ENCODE measurements around the gene BANF2. TPM values are rescaled to one million over a fixed set of nuclear protein-coding genes. Genes with fewer than 3 reads are reported as not detected.
A peak's percentile ranks its signal among the peaks of the same experiment; 100 is the strongest.

The BANF2 gene
- polyA plus RNA-seq, 3 donors: not detected

DNA sequence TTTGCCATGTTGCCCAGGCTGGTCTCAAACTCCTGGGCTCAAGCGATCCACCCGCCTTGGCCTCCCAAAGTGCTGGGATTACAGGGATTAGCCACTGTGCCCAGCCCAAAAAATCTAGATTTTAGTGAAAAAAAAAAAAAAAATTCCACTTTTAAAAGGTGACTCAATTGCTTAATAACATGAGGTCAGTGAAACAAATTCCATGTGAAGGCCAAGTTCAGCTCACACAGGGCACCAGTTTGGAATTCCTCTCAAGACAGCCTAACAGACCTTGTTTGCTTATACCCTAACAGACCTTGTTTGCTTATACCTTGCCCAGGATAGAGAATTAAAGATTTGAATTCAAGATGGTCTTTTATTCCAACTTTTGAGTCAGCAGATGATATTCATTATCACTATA lies 22.8 kb upstream of the BANF2 start:
- peak overlapping the region in 3 of 7 donors; percentile 11 to 46 (median 41) for H3K27ac Mint-ChIP-seq
- peaks cover 47% of the 10 kb centered on the region for H4K20me1 ChIP-seq (ENCODE audit: insufficient read depth, low read length)
- peaks cover 19 to 48% of the 10 kb centered on the region in 2 donors for H3K36me3 ChIP-seq (replicated peaks in 1 of 2; ENCODE audit: control insufficient read depth in 1 of 2, insufficient read depth in 2 of 2, low read length in 2 of 2)
- peaks cover 43 to 53% of the 10 kb centered on the region in 2 donors for H3K36me3 Mint-ChIP-seq
- no peak overlapping the region for H3K4me2 ChIP-seq (replicated peaks; ENCODE audit: extremely low read depth, low read length, poor library complexity, severe bottlenecking)
- peaks cover 27 to 32% of the 10 kb centered on the region in 2 donors for H3K4me1 ChIP-seq (ENCODE audit: control insufficient read depth in 1 of 2, insufficient read depth in 2 of 2, low read length in 2 of 2)
- H3K4me3 ChIP-seq (replicated peaks in 1 of 3; ENCODE audit: low read depth in 2 of 3, low read length in 3 of 3): no peak overlapping the region
- no peak overlapping the region for H3K4me3 Mint-ChIP-seq
- no peak overlapping the region for H3K27ac ChIP-seq (ENCODE audit: low read depth in 1 of 2, low read length in 2 of 2)
- H3K27me3 Mint-ChIP-seq (ENCODE audit: low read depth in 3 of 3): no peaks in the 10 kb centered on the region
- no peak for DNase-seq
- peaks cover 90% of the 10 kb centered on the region for H3K79me2 ChIP-seq (ENCODE audit: insufficient read depth, low read length)
- H3K9me3 ChIP-seq (replicated peaks in 1 of 2; ENCODE audit: control insufficient read depth in 1 of 2, insufficient read depth in 1 of 2, low read length in 2 of 2): no peaks in the 10 kb centered on the region
- TF ChIP-seq CTCF (IDR thresholded peaks at IDR 0.05): no peak
- H3K9ac ChIP-seq (ENCODE audit: insufficient read depth, low read length, poor library complexity, severe bottlenecking): no peak overlapping the region
- no peaks in the 10 kb centered on the region for H3K27me3 ChIP-seq (ENCODE audit: control insufficient read depth in 2 of 2, insufficient read depth in 2 of 2, low read length in 2 of 2)
- peaks cover 50% of the 10 kb centered on the region for H3K4me1 Mint-ChIP-seq
- no peak overlapping the region for H2AFZ ChIP-seq (ENCODE audit: insufficient read depth, low read depth, low read length, poor library complexity, severe bottlenecking)
- 100% methylated on average over 1 of the region's 2 CpGs for WGBS (ENCODE audit: insufficient coverage)
- no peaks in the 10 kb centered on the region for H3K9me3 Mint-ChIP-seq
- intact Hi-C loops (cut with micrococcal nuclease): no loop called here

GRCh38 chr20:17678295-17678694 lies 21.5 kb upstream of the BANF2 start:
- intact Hi-C loops (cut with micrococcal nuclease): no loop called here
- Histone ChIP-seq H3K4me1 (ENCODE audit: control insufficient read depth in 1 of 2, insufficient read depth in 2 of 2, low read length in 2 of 2) (peaks cover 21 to 25% of the 10 kb centered on the region in 2 donors), H4K20me1 (ENCODE audit: insufficient read depth, low read length) (peaks cover 41% of the 10 kb centered on the region), H3K9ac (ENCODE audit: insufficient read depth, low read length, poor library complexity, severe bottlenecking) (no peak overlapping the region), H3K27ac (ENCODE audit: low read depth in 1 of 2, low read length in 2 of 2) (peak overlapping the region in 1 of 2 donors; percentile 86), H3K36me3 (replicated peaks in 1 of 2; ENCODE audit: control insufficient read depth in 1 of 2, insufficient read depth in 2 of 2, low read length in 2 of 2) (peaks cover 19 to 48% of the 10 kb centered on the region in 2 donors), H3K27me3 (ENCODE audit: control insufficient read depth in 2 of 2, insufficient read depth in 2 of 2, low read length in 2 of 2) (no peaks in the 10 kb centered on the region), H3K79me2 (ENCODE audit: insufficient read depth, low read length) (peaks cover 76% of the 10 kb centered on the region), H3K9me3 (replicated peaks in 1 of 2; ENCODE audit: control insufficient read depth in 1 of 2, insufficient read depth in 1 of 2, low read length in 2 of 2) (no peaks in the 10 kb centered on the region), H2AFZ (ENCODE audit: insufficient read depth, low read depth, low read length, poor library complexity, severe bottlenecking) (no peak overlapping the region), H3K4me2 (replicated peaks; ENCODE audit: extremely low read depth, low read length, poor library complexity, severe bottlenecking) (no peak overlapping the region), H3K4me3 (replicated peaks in 1 of 3; ENCODE audit: low read depth in 2 of 3, low read length in 3 of 3) (no peak overlapping the region)
- Mint-ChIP-seq H3K4me3 (no peak overlapping the region), H3K9me3 (no peaks in the 10 kb centered on the region), H3K27me3 (ENCODE audit: low read depth in 3 of 3) (no peaks in the 10 kb centered on the region), H3K27ac (peak overlapping the region in 4 of 7 donors; percentile 20 to 64 (median 34)), H3K4me1 (peaks cover 43% of the 10 kb centered on the region), H3K36me3 (peaks cover 43 to 50% of the 10 kb centered on the region in 2 donors)
- no peak for DNase-seq
- no CpG with 5 or more reads among the region's 2 CpGs for WGBS (ENCODE audit: insufficient coverage)
- TF ChIP-seq CTCF (IDR thresholded peaks at IDR 0.05): no peak
